ENCODE data around the gene CCL18.

Gene CCL18

GRCh38 chr17:36104701-36105181 is 40.7 kb downstream of the CCL18 start:
- no peak overlapping the region for H3K27ac ChIP-seq (ENCODE audit: low read depth, low read length, poor library complexity, severe bottlenecking)
- H2AFZ ChIP-seq (ENCODE audit: low read length), result no peak overlapping the region
- no peaks in the 10 kb centered on the region for H3K4me1 ChIP-seq (ENCODE audit: insufficient read depth, low read length, severe bottlenecking)
- no peaks in the 10 kb centered on the region for H3K9me2 ChIP-seq (ENCODE audit: low read depth, low read length)
- H3F3A ChIP-seq (ENCODE audit: insufficient read depth, low read length), result no peaks in the 10 kb centered on the region
- no peaks in the 10 kb centered on the region for H3K27me3 ChIP-seq (ENCODE audit: insufficient read depth, low read length)
- H3K36me3 ChIP-seq (ENCODE audit: insufficient read depth, low read length), result no peaks in the 10 kb centered on the region
- no peaks in the 10 kb centered on the region for H4K20me1 ChIP-seq (ENCODE audit: insufficient read depth, low read length)
- H3K9me3 ChIP-seq (ENCODE audit: low read length), result no peaks in the 10 kb centered on the region
- no peak overlapping the region for H3K4me2 ChIP-seq (ENCODE audit: low read length)
- H3K4me3 ChIP-seq (ENCODE audit: low read depth, low read length, poor library complexity, severe bottlenecking), result no peak overlapping the region
- TF ChIP-seq CTCF (IDR thresholded peaks at IDR 0.05; ENCODE audit: low read length), result no peak
- no peak for TF ChIP-seq EZH2 (IDR thresholded peaks at IDR 0.05; ENCODE audit: borderline replicate concordance, low read length)
- no peak overlapping the region for H3K9ac ChIP-seq (ENCODE audit: low read length)
- H3K79me2 ChIP-seq (ENCODE audit: insufficient read depth, low read length), result no peaks in the 10 kb centered on the region

GRCh38 chr17:36105781-36106492 is 41.9 kb downstream of the CCL18 start:
- H3K27me3 ChIP-seq (ENCODE audit: insufficient read depth, low read length), result no peaks in the 10 kb centered on the region
- H3K9me2 ChIP-seq (ENCODE audit: low read depth, low read length), result no peaks in the 10 kb centered on the region
- H3K27ac ChIP-seq (ENCODE audit: low read depth, low read length, poor library complexity, severe bottlenecking), result no peak overlapping the region
- TF ChIP-seq CTCF (IDR thresholded peaks at IDR 0.05; ENCODE audit: low read length) (no peak), EZH2 (IDR thresholded peaks at IDR 0.05; ENCODE audit: borderline replicate concordance, low read length) (no peak)
- H3K4me3 ChIP-seq (ENCODE audit: low read depth, low read length, poor library complexity, severe bottlenecking), result no peak overlapping the region
- no peaks in the 10 kb centered on the region for H3F3A ChIP-seq (ENCODE audit: insufficient read depth, low read length)
- no peak overlapping the region for H3K4me2 ChIP-seq (ENCODE audit: low read length)
- H4K20me1 ChIP-seq (ENCODE audit: insufficient read depth, low read length), result no peaks in the 10 kb centered on the region
- no peak overlapping the region for H3K9ac ChIP-seq (ENCODE audit: low read length)
- no peaks in the 10 kb centered on the region for H3K4me1 ChIP-seq (ENCODE audit: insufficient read depth, low read length, severe bottlenecking)
- H2AFZ ChIP-seq (ENCODE audit: low read length), result no peak overlapping the region
- no peaks in the 10 kb centered on the region for H3K36me3 ChIP-seq (ENCODE audit: insufficient read depth, low read length)
- no peaks in the 10 kb centered on the region for H3K79me2 ChIP-seq (ENCODE audit: insufficient read depth, low read length)
- no peaks in the 10 kb centered on the region for H3K9me3 ChIP-seq (ENCODE audit: low read length)

GRCh38 chr17:36106493-36106835 is 42.4 kb downstream of the CCL18 start:
- Histone ChIP-seq H3K36me3 (ENCODE audit: insufficient read depth, low read length) (no peaks in the 10 kb centered on the region), H3K27ac (ENCODE audit: low read depth, low read length, poor library complexity, severe bottlenecking) (no peak overlapping the region), H3K79me2 (ENCODE audit: insufficient read depth, low read length) (no peaks in the 10 kb centered on the region), H3K9me3 (ENCODE audit: low read length) (no peaks in the 10 kb centered on the region), H3K4me1 (ENCODE audit: insufficient read depth, low read length, severe bottlenecking) (no peaks in the 10 kb centered on the region), H3F3A (ENCODE audit: insufficient read depth, low read length) (no peaks in the 10 kb centered on the region), H4K20me1 (ENCODE audit: insufficient read depth, low read length) (no peaks in the 10 kb centered on the region), H3K27me3 (ENCODE audit: insufficient read depth, low read length) (no peaks in the 10 kb centered on the region), H3K4me2 (ENCODE audit: low read length) (no peak overlapping the region), H3K9ac (ENCODE audit: low read length) (no peak overlapping the region), H2AFZ (ENCODE audit: low read length) (no peak overlapping the region), H3K9me2 (ENCODE audit: low read depth, low read length) (no peaks in the 10 kb centered on the region), H3K4me3 (ENCODE audit: low read depth, low read length, poor library complexity, severe bottlenecking) (no peak overlapping the region)
- TF ChIP-seq EZH2 (IDR thresholded peaks at IDR 0.05; ENCODE audit: borderline replicate concordance, low read length) (no peak), CTCF (IDR thresholded peaks at IDR 0.05; ENCODE audit: low read length) (no peak)
